Suprapubic skin (tissue), 4 donors: ENCODE measurements around the gene PLA2R1. TPM values are rescaled to one million over a fixed set of nuclear protein-coding genes. Genes with fewer than 3 reads are reported as not detected.

Experiments
- DNase-seq, 2 donors: peaks; one replicate each; pipeline ENCODE4 v3.0.0-alpha.2; 2019; ENCODE audit warnings: low spot score in 2 of 2
- H3K27ac ChIP-seq: fragments of 200-600 bp; sonication (generic); one replicate; pipeline ENCODE4 v1.5.1; 2019
- H3K27me3 ChIP-seq: fragments of 200-600 bp; sonication (generic); one replicate; pipeline ENCODE4 v1.5.1; 2019
- H3K36me3 ChIP-seq: fragments of 200-600 bp; sonication (generic); one replicate; pipeline ENCODE4 v1.5.1; 2019
- H3K4me1 ChIP-seq: fragments of 200-600 bp; sonication (generic); one replicate; pipeline ENCODE4 v1.5.1; 2019
- H3K4me3 ChIP-seq: fragments of 200-600 bp; sonication (generic); one replicate; pipeline ENCODE4 v1.5.1; 2019; ENCODE audit warnings: mild to moderate bottlenecking
- H3K9me3 ChIP-seq: fragments of 200-600 bp; sonication (generic); one replicate; pipeline ENCODE4 v1.5.1; 2019
- CTCF ChIP-seq, 2 donors: fragments of 200-600 bp in 1 of 2; fragments of 450-650 bp in 1 of 2; sonication (generic) in 1 of 2; IDR thresholded peaks; one replicate each; pipeline ENCODE4 v1.5.1; 2016 to 2019; ENCODE audit warnings: antibody characterized with exemption in 2 of 2, mild to moderate bottlenecking in 1 of 2, moderate library complexity in 1 of 2
- EP300 ChIP-seq: sonication (generic); formaldehyde crosslinking; IDR thresholded peaks from one replicate; pipeline ENCODE4 v1.6.1; 2017; ENCODE audit warnings: antibody characterized with exemption
- POLR2A ChIP-seq, 2 donors: fragments of 450-650 bp; IDR thresholded peaks; one replicate each; pipeline ENCODE4 v1.6.1; 2017; ENCODE audit warnings: antibody characterized with exemption in 2 of 2, mild to moderate bottlenecking in 2 of 2, moderate library complexity in 2 of 2
- POLR2AphosphoS5 ChIP-seq, 3 donors: sonication (generic); formaldehyde crosslinking; IDR thresholded peaks; one replicate each; pipeline ENCODE4 v1.6.1; 2017; ENCODE audit warnings: antibody characterized with exemption in 3 of 3
- WGBS: methylation state at CpG from one replicate; pipeline ENCODE4 v1.1.5; 2018; 5-methylcytosine and 5-hydroxymethylcytosine counted together
- total RNA-seq, 4 donors: library from RNA; depleted of rRNA; stranded (reverse); fragments of >200 nt; gene quantifications; one replicate each; pipeline ENCODE4 v1.1.0, GENCODE V29; 2016

The PLA2R1 gene
- 10 to 100 TPM; 31.3 to 68.8 (median 40.8) TPM for total RNA-seq

GRCh38 chr2:160062292-160063005 lies at the start of gene PLA2R1:
PLA2R1 (minus strand) TSS chr2:160062615; CDS start chr2:160062403, 212 bp downstream.
- WGBS: 20% methylated on average over 4 of the region's 52 CpGs
- TF ChIP-seq CTCF (IDR thresholded peaks at IDR 0.05) (no peak), POLR2AphosphoS5 (IDR thresholded peaks at IDR 0.05) (no peak), EP300 (no peak), POLR2A (IDR thresholded peaks at IDR 0.05) (no peak)
- H3K4me1 ChIP-seq: peaks cover 37% of the 10 kb centered on the region

GRCh38 chr2:160110674-160111239 lies 48.3 kb upstream of the PLA2R1 start:
- TF ChIP-seq POLR2A (IDR thresholded peaks at IDR 0.05) (no peak), EP300 (no peak), CTCF (IDR thresholded peaks at IDR 0.05) (no peak), POLR2AphosphoS5 (IDR thresholded peaks at IDR 0.05) (no peak)
- DNase-seq: no peak
- 80% methylated on average over 7 of the region's 7 CpGs for WGBS
- Histone ChIP-seq H3K27me3 (no peaks in the 10 kb centered on the region), H3K9me3 (no peaks in the 10 kb centered on the region), H3K4me3 (no peak overlapping the region), H3K27ac (peak overlapping the region; percentile 35), H3K36me3 (no peaks in the 10 kb centered on the region), H3K4me1 (peaks cover 25% of the 10 kb centered on the region)

More at GRCh38 chr2:160062292-160063005, at the start of gene PLA2R1:
- H3K36me3 ChIP-seq: no peaks in the 10 kb centered on the region
- no peaks in the 10 kb centered on the region for H3K27me3 ChIP-seq
- DNase-seq: peak; percentile 89
- no peaks in the 10 kb centered on the region for H3K9me3 ChIP-seq
- H3K4me3 ChIP-seq: peak within 1 kb of the TSS; percentile 86
- peak within 1 kb of the TSS; percentile 86 for H3K27ac ChIP-seq

GRCh38 chr2:160109939-160110673 lies 47.7 kb upstream of the PLA2R1 start:
- H3K36me3 ChIP-seq: no peaks in the 10 kb centered on the region
- WGBS: 42% methylated on average over 8 of the region's 8 CpGs
- H3K9me3 ChIP-seq: no peaks in the 10 kb centered on the region
- DNase-seq: no peak
- H3K27me3 ChIP-seq: no peaks in the 10 kb centered on the region
- peak in 1 of 3 donors; percentile 6 for TF ChIP-seq POLR2AphosphoS5 (IDR thresholded peaks at IDR 0.05)
- no peak for TF ChIP-seq EP300
- TF ChIP-seq CTCF (IDR thresholded peaks at IDR 0.05): peak; percentile 65 to 86
- no peak for TF ChIP-seq POLR2A (IDR thresholded peaks at IDR 0.05)
- peak overlapping the region; percentile 74 for H3K27ac ChIP-seq
- H3K4me3 ChIP-seq: no peak overlapping the region
- H3K4me1 ChIP-seq: peaks cover 25% of the 10 kb centered on the region

- peak overlapping the region; percentile 74 for H3K27ac ChIP-seq
- 67% methylated on average over 3 of the region's 3 CpGs for WGBS
- H3K36me3 ChIP-seq: no peaks in the 10 kb centered on the region
- peaks cover 25% of the 10 kb centered on the region for H3K4me1 ChIP-seq
- H3K9me3 ChIP-seq: no peaks in the 10 kb centered on the region
- no peak overlapping the region for H3K4me3 ChIP-seq
- no peaks in the 10 kb centered on the region for H3K27me3 ChIP-seq
- DNase-seq: no peak
- TF ChIP-seq CTCF (IDR thresholded peaks at IDR 0.05) (no peak), POLR2AphosphoS5 (IDR thresholded peaks at IDR 0.05) (peak in 1 of 3 donors; percentile 6)
These were observed 46.8 kb upstream of the PLA2R1 start for GRCh38 chr2:160109243-160109642.

- no peak overlapping the region for H3K4me3 ChIP-seq
These were observed 46.2 kb upstream of the PLA2R1 start for GRCh38 chr2:160108646-160109045.

More at GRCh38 chr2:160108646-160109045, 46.2 kb upstream of the PLA2R1 start:
- Histone ChIP-seq H3K27me3 (no peaks in the 10 kb centered on the region), H3K27ac (peak overlapping the region; percentile 67), H3K4me1 (peaks cover 25% of the 10 kb centered on the region), H3K9me3 (no peaks in the 10 kb centered on the region), H3K36me3 (no peaks in the 10 kb centered on the region)
- 71% methylated on average over 2 of the region's 2 CpGs for WGBS
- no peak for DNase-seq
- TF ChIP-seq EP300: no peak
